BLaER1 (cell line): ENCODE measurements around the gene COL6A1.

Experiments
- H3K27ac ChIP-seq: shearing (Covaris generic); formaldehyde crosslinking; 2 replicates; pipeline ENCODE4 v1.8.1; 2022
- H3K27me3 ChIP-seq: shearing (Covaris generic); formaldehyde crosslinking; 2 replicates; pipeline ENCODE4 v1.8.1; 2022
- H3K36me3 ChIP-seq: shearing (Covaris generic); formaldehyde crosslinking; 2 replicates; pipeline ENCODE4 v1.8.1; 2022
- H3K4me1 ChIP-seq: shearing (Covaris generic); formaldehyde crosslinking; 2 replicates; pipeline ENCODE4 v1.8.1; 2022
- H3K4me2 ChIP-seq: shearing (Covaris generic); formaldehyde crosslinking; 2 replicates; pipeline ENCODE4 v1.8.1; 2022
- H3K4me3 ChIP-seq: shearing (Covaris generic); formaldehyde crosslinking; 2 replicates; pipeline ENCODE4 v1.8.1; 2022
- H3K9ac ChIP-seq: shearing (Covaris generic); formaldehyde crosslinking; 2 replicates; pipeline ENCODE4 v1.8.1; 2022
- H3K9me3 ChIP-seq: shearing (Covaris generic); formaldehyde crosslinking; 2 replicates; pipeline ENCODE4 v1.8.1; 2022
- H4K20me1 ChIP-seq: shearing (Covaris generic); formaldehyde crosslinking; 2 replicates; pipeline ENCODE4 v1.8.1; 2022
- Cebpa-rat ChIP-seq: shearing (Covaris generic); IDR thresholded peaks from 2 replicates; pipeline ENCODE4 v1.8.1; 2022

The COL6A1 gene

GRCh38 chr21:45987121-45987711 is 5.6 kb downstream of the COL6A1 start:
- Histone ChIP-seq H3K4me2 (no peak overlapping the region), H3K4me1 (peaks cover 22% of the 10 kb centered on the region), H3K36me3 (no peaks in the 10 kb centered on the region), H3K9ac (no peak overlapping the region), H3K27me3 (peaks cover 30% of the 10 kb centered on the region), H3K4me3 (no peak overlapping the region), H3K27ac (no peak overlapping the region), H3K9me3 (no peaks in the 10 kb centered on the region), H4K20me1 (peaks cover 12% of the 10 kb centered on the region)
- TF ChIP-seq Cebpa-rat, result no peak

GRCh38 chr21:45988366-45989347 is 7.1 kb downstream of the COL6A1 start:
- H3K36me3 ChIP-seq, result no peaks in the 10 kb centered on the region
- H3K27ac ChIP-seq, result no peak overlapping the region
- no peaks in the 10 kb centered on the region for H4K20me1 ChIP-seq
- H3K9ac ChIP-seq, result no peak overlapping the region
- H3K9me3 ChIP-seq, result no peaks in the 10 kb centered on the region
- peaks cover 17% of the 10 kb centered on the region for H3K4me1 ChIP-seq
- H3K27me3 ChIP-seq, result peaks cover 17% of the 10 kb centered on the region; the same call in 1 of the 2 replicates
- TF ChIP-seq Cebpa-rat, result no peak
- no peak overlapping the region for H3K4me3 ChIP-seq
- H3K4me2 ChIP-seq, result no peak overlapping the region

- no peaks in the 10 kb centered on the region for H3K36me3 ChIP-seq
- H3K27ac ChIP-seq, result no peak overlapping the region
These were observed 7.9 kb downstream of the COL6A1 start for GRCh38 chr21:45989355-45990048.

GRCh38 chr21:45990049-45990711 is 8.6 kb downstream of the COL6A1 start:
- H3K4me1 ChIP-seq, result peaks cover 32% of the 10 kb centered on the region
- TF ChIP-seq Cebpa-rat, result no peak
- no peak overlapping the region for H3K9ac ChIP-seq
- no peaks in the 10 kb centered on the region for H4K20me1 ChIP-seq
- no peaks in the 10 kb centered on the region for H3K9me3 ChIP-seq
- H3K27me3 ChIP-seq, result peaks cover 8% of the 10 kb centered on the region; the same call in 1 of the 2 replicates
- no peaks in the 10 kb centered on the region for H3K36me3 ChIP-seq
- peak overlapping the region; percentile 28; the same call in 1 of the 2 replicates for H3K4me2 ChIP-seq
- H3K4me3 ChIP-seq, result no peak overlapping the region
- H3K27ac ChIP-seq, result no peak overlapping the region

More at GRCh38 chr21:45989355-45990048, 7.9 kb downstream of the COL6A1 start:
- H3K4me1 ChIP-seq, result peaks cover 26% of the 10 kb centered on the region
- no peak overlapping the region for H3K9ac ChIP-seq
- no peak overlapping the region for H3K4me3 ChIP-seq
- no peak for TF ChIP-seq Cebpa-rat
- peaks cover 10% of the 10 kb centered on the region; the same call in 1 of the 2 replicates for H3K27me3 ChIP-seq
- H3K9me3 ChIP-seq, result no peaks in the 10 kb centered on the region
- H4K20me1 ChIP-seq, result no peaks in the 10 kb centered on the region
- no peak overlapping the region for H3K4me2 ChIP-seq

- no peak overlapping the region for H3K27ac ChIP-seq
- peak overlapping the region; percentile 28 for H3K4me2 ChIP-seq
- H3K27me3 ChIP-seq, result peaks cover under 1% of the 10 kb centered on the region; the same call in 1 of the 2 replicates
- H3K36me3 ChIP-seq, result no peaks in the 10 kb centered on the region
- H3K4me1 ChIP-seq, result peaks cover 27% of the 10 kb centered on the region
- H3K4me3 ChIP-seq, result no peak overlapping the region
- H4K20me1 ChIP-seq, result no peaks in the 10 kb centered on the region
- TF ChIP-seq Cebpa-rat, result no peak
- H3K9ac ChIP-seq, result no peak overlapping the region
- no peaks in the 10 kb centered on the region for H3K9me3 ChIP-seq
These were observed 9.4 kb downstream of the COL6A1 start for GRCh38 chr21:45990741-45991605.

- no peaks in the 10 kb centered on the region for H4K20me1 ChIP-seq
- no peak overlapping the region for H3K9ac ChIP-seq
- TF ChIP-seq Cebpa-rat, result no peak
- H3K4me2 ChIP-seq, result no peak overlapping the region
- H3K9me3 ChIP-seq, result no peaks in the 10 kb centered on the region
- no peaks in the 10 kb centered on the region for H3K36me3 ChIP-seq
- peaks cover 26% of the 10 kb centered on the region for H3K4me1 ChIP-seq
- H3K4me3 ChIP-seq, result no peak overlapping the region
- no peaks in the 10 kb centered on the region for H3K27me3 ChIP-seq
- no peak overlapping the region for H3K27ac ChIP-seq
These were observed 10.2 kb downstream of the COL6A1 start for GRCh38 chr21:45991606-45992300.

GRCh38 chr21:45992301-45993209 is 11.0 kb downstream of the COL6A1 start:
- H3K4me1 ChIP-seq, result peaks cover 26% of the 10 kb centered on the region
- no peak overlapping the region for H3K4me3 ChIP-seq
- H3K4me2 ChIP-seq, result no peak overlapping the region
- H3K9me3 ChIP-seq, result no peaks in the 10 kb centered on the region
- no peak for TF ChIP-seq Cebpa-rat
- H3K27me3 ChIP-seq, result no peaks in the 10 kb centered on the region
- H3K36me3 ChIP-seq, result no peaks in the 10 kb centered on the region
- H3K9ac ChIP-seq, result no peak overlapping the region
- no peaks in the 10 kb centered on the region for H4K20me1 ChIP-seq
- H3K27ac ChIP-seq, result no peak overlapping the region
